OCI-LY1 (cell line): ENCODE data around the gene MT1X.

Source experiments
- H2AFZ ChIP-seq: fragments of 200-600 bp; sonication (generic), shearing (Covaris generic); 2 replicates; pipeline ENCODE4 v1.6.0; 2014; ENCODE audit warnings: antibody characterized with exemption, mild to moderate bottlenecking, low read length
- H3F3A ChIP-seq: fragments of 200-600 bp; sonication (generic), shearing (Covaris generic); 2 replicates; pipeline ENCODE4 v1.6.0; 2014; ENCODE audit warnings: mild to moderate bottlenecking, antibody characterized with exemption, low read length, moderate library complexity; ENCODE audit not compliant: insufficient read depth
- H3K27ac ChIP-seq: fragments of 200-600 bp; sonication (generic); 2 replicates; pipeline ENCODE4 v1.5.1; 2014; ENCODE audit warnings: low read length, mixed run types, mild to moderate bottlenecking, low read depth; ENCODE audit not compliant: poor library complexity, severe bottlenecking
- H3K27me3 ChIP-seq: fragments of 200-600 bp; sonication (generic); 2 replicates; pipeline ENCODE4 v1.6.0; 2014; ENCODE audit warnings: antibody characterized with exemption, mild to moderate bottlenecking, low read length, moderate library complexity; ENCODE audit not compliant: insufficient read depth
- H3K36me3 ChIP-seq: fragments of 200-600 bp; sonication (generic); 2 replicates; pipeline ENCODE4 v1.6.1; 2014; ENCODE audit warnings: mild to moderate bottlenecking, antibody characterized with exemption, low read length, moderate library complexity, mixed read lengths; ENCODE audit not compliant: insufficient read depth
- H3K4me1 ChIP-seq: fragments of 200-600 bp; sonication (generic); 2 replicates; pipeline ENCODE4 v1.5.1; 2014; ENCODE audit warnings: mild to moderate bottlenecking, low read length, moderate library complexity; ENCODE audit not compliant: insufficient read depth, severe bottlenecking
- H3K4me2 ChIP-seq: fragments of 200-600 bp; sonication (generic), shearing (Covaris generic); 2 replicates; pipeline ENCODE4 v1.6.1; 2014; ENCODE audit warnings: low read length
- H3K4me3 ChIP-seq: fragments of 200-600 bp; sonication (generic); 2 replicates; pipeline ENCODE4 v1.5.1; 2014; ENCODE audit warnings: low read length, low read depth, mild to moderate bottlenecking, mixed read lengths; ENCODE audit not compliant: poor library complexity, severe bottlenecking
- H3K79me2 ChIP-seq: fragments of 200-600 bp; shearing (Covaris generic); 2 replicates; pipeline ENCODE4 v1.6.1; 2016; ENCODE audit warnings: mixed run types, low read length, mixed read lengths; ENCODE audit not compliant: insufficient read depth
- H3K9ac ChIP-seq: fragments of 200-600 bp; sonication (generic), shearing (Covaris generic); 2 replicates; pipeline ENCODE4 v1.6.1; 2014; ENCODE audit warnings: mild to moderate bottlenecking, low read length, mixed read lengths
- H3K9me2 ChIP-seq: fragments of 200-600 bp; sonication (generic), shearing (Covaris generic); 2 replicates; pipeline ENCODE4 v1.6.1; 2014; ENCODE audit warnings: low read depth, mild to moderate bottlenecking, low read length, mixed read lengths
- H3K9me3 ChIP-seq: fragments of 200-600 bp; shearing (Covaris generic); 2 replicates; pipeline ENCODE4 v1.6.1; 2014; ENCODE audit warnings: low read length, mixed read lengths
- H4K20me1 ChIP-seq: fragments of 200-600 bp; sonication (generic), shearing (Covaris generic); 2 replicates; pipeline ENCODE4 v1.6.0; 2016; ENCODE audit warnings: mild to moderate bottlenecking, low read length; ENCODE audit not compliant: insufficient read depth
- CTCF ChIP-seq: fragments of 200-600 bp; sonication (generic), shearing (Covaris generic); IDR thresholded peaks from 2 replicates; pipeline ENCODE4 v1.5.1; 2017; ENCODE audit warnings: mild to moderate bottlenecking, antibody characterized with exemption, low read length, moderate library complexity, mixed read lengths
- EZH2 ChIP-seq: fragments of 200-600 bp; sonication (generic), shearing (Covaris generic); IDR thresholded peaks from 2 replicates; pipeline ENCODE4 v1.8.0; 2017; ENCODE audit warnings: borderline replicate concordance, mixed run types, mild to moderate bottlenecking, antibody characterized with exemption, low read length, moderate library complexity, mixed read lengths

Gene MT1X

DNA sequence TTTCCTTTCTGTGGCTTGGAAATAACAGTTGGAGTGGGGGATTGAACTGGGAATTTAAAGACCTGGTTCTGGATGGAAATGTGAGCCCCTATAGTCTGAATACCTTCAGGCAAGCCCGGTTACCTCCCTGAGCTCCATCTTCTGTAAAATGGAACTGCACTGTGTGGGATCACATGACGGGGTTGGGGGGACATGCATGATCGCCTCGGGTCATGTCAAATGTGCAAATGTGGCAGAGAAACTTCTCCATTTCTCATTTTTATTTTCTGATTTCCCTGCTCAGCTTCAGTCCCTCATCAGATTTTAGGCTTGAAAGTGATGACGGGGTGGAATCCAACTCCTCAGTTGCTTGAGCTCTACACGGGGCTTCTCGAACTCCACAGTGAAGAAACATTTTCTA lies 29.1 kb upstream of the MT1X start:
- Histone ChIP-seq H4K20me1 (no peaks in the 10 kb centered on the region), H3K9me2 (no peaks in the 10 kb centered on the region), H3F3A (no peaks in the 10 kb centered on the region), H3K27ac (no peak overlapping the region), H3K79me2 (no peaks in the 10 kb centered on the region), H3K9me3 (no peaks in the 10 kb centered on the region), H3K4me1 (peaks cover 19% of the 10 kb centered on the region), H2AFZ (no peak overlapping the region), H3K4me2 (peak overlapping the region; percentile 40; the same call in 1 of the 2 replicates), H3K36me3 (no peaks in the 10 kb centered on the region), H3K27me3 (peaks cover 7% of the 10 kb centered on the region; the same call in 1 of the 2 replicates), H3K9ac (no peak overlapping the region; the same call in 1 of the 2 replicates), H3K4me3 (no peak overlapping the region)
- TF ChIP-seq CTCF: no peak
- no peak for TF ChIP-seq EZH2

- no peaks in the 10 kb centered on the region for H4K20me1 ChIP-seq
- no peaks in the 10 kb centered on the region for H3K36me3 ChIP-seq
- TF ChIP-seq EZH2 (no peak), CTCF (no peak)
- H3K27ac ChIP-seq: no peak within 1 kb of the TSS
- no peaks in the 10 kb centered on the region for H3K79me2 ChIP-seq
- peaks cover 3% of the 10 kb centered on the region; the same call in 1 of the 2 replicates for H3K27me3 ChIP-seq
- H3K4me1 ChIP-seq: peaks cover 21% of the 10 kb centered on the region
- no peaks in the 10 kb centered on the region for H3F3A ChIP-seq
- no peaks in the 10 kb centered on the region for H3K9me2 ChIP-seq
- H3K9ac ChIP-seq: peak within 1 kb of the TSS; percentile 50; the same call in 1 of the 2 replicates
- H2AFZ ChIP-seq: peak within 1 kb of the TSS; percentile 26; the same call in 1 of the 2 replicates
- H3K4me2 ChIP-seq: peak within 1 kb of the TSS; percentile 83
- peak within 1 kb of the TSS; percentile 68 for H3K4me3 ChIP-seq
- H3K9me3 ChIP-seq: no peaks in the 10 kb centered on the region
Observed at GRCh38 chr16:56657555-56658326, 24.5 kb upstream of the MT1X start, which contains the start of gene MT1F. Gene MT1F, plus strand, starts transcription at chr16:56657959. Its CDS starts 100 bp downstream, at chr16:56658059.

DNA sequence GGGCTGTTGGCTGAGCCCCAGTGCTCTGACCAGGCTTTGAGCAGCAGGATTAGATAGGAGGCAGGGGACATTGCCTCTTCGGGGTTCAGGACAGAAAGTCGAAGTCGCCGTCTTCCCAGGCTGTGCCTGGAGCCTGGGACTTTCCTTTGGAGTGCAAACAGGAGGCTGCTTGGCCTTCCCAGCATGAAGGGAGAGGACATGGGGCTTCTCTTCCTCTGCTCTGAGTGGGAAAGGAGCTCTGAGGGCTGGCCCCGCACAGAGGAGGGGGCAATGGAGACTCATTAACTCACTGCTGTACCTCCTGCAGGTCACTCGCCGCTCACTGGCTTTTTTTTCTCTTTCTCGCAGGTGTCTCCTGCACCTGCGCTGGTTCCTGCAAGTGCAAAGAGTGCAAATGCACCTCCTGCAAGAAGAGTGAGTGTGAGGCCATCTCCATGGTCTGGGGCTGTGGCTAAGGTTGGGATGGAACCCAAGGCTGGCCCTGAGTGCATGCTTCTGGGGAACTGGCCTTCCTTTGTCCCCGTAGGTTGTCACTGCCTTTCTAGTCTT lies 23.9 kb upstream of the MT1X start:
- Histone ChIP-seq H3K9me3 (no peaks in the 10 kb centered on the region), H3K79me2 (no peaks in the 10 kb centered on the region), H3K9ac (peak overlapping the region; percentile 50; the same call in 1 of the 2 replicates), H2AFZ (no peak overlapping the region), H3K4me2 (peak overlapping the region; percentile 83), H3K4me3 (peak overlapping the region; percentile 68), H3K4me1 (peaks cover 14% of the 10 kb centered on the region), H3K36me3 (no peaks in the 10 kb centered on the region), H3K27me3 (no peaks in the 10 kb centered on the region), H4K20me1 (no peaks in the 10 kb centered on the region), H3K27ac (no peak overlapping the region), H3F3A (no peaks in the 10 kb centered on the region), H3K9me2 (no peaks in the 10 kb centered on the region)
- no peak for TF ChIP-seq CTCF
- TF ChIP-seq EZH2: no peak
